ENCODE data around the gene TNFAIP3.

The TNFAIP3 gene

DNA sequence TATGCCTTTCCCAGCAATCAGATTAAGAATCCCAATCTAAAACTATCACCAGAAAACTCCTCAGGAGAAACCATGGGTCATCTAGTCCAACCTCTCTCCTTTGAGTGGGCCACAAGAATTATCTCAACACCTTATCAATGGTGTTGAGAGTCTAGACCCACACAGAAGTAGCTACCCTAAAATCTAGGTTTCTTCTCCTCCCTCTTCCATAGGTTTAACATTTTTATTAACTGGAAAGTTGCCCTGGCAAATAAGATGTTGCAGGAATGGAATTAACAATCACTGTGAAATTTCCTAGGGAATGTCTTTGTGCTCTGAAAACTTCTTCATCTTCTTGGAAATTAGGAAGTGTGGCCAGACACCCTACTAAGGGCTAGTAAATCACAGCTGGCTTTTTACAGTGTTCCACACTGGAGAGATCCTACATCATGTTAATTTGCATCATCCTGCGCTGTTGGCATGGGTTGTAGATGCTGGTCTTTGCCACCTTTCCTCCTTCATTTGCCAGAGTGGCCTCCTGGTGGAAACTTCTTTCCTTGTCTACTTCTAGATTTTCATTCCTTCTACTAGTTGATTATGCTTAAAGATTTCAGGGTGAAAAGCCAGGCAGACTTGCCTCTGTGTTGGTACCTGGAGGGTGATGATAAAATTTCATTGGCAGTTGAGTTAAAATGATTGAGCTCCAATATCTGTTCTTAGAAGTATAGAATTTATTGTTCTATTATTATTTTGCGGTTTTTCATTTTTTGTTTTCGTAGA lies 2.7 kb downstream of the TNFAIP3 start:
- no peak for DNase-seq (ENCODE audit: low spot score)
- in situ Hi-C loops (cut with MboI; ENCODE audit: low pct_unique_long_range_greater_than_20kb, low sequenced_read_pairs, unreplicated experiment), result loop anchor here (5.0 kb wide), 2 partner anchors 73 to 162 kb away; no protein-coding TSS in a partner anchor
- TF ChIP-seq, protein P1, sequence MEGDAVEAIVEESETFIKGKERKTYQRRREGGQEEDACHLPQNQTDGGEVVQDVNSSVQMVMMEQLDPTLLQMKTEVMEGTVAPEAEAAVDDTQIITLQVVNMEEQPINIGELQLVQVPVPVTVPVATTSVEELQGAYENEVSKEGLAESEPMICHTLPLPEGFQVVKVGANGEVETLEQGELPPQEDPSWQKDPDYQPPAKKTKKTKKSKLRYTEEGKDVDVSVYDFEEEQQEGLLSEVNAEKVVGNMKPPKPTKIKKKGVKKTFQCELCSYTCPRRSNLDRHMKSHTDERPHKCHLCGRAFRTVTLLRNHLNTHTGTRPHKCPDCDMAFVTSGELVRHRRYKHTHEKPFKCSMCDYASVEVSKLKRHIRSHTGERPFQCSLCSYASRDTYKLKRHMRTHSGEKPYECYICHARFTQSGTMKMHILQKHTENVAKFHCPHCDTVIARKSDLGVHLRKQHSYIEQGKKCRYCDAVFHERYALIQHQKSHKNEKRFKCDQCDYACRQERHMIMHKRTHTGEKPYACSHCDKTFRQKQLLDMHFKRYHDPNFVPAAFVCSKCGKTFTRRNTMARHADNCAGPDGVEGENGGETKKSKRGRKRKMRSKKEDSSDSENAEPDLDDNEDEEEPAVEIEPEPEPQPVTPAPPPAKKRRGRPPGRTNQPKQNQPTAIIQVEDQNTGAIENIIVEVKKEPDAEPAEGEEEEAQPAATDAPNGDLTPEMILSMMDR (IDR thresholded peaks at IDR 0.05; ENCODE audit: extremely low read depth, insufficient read depth, missing control alignments), result no peak

DNA sequence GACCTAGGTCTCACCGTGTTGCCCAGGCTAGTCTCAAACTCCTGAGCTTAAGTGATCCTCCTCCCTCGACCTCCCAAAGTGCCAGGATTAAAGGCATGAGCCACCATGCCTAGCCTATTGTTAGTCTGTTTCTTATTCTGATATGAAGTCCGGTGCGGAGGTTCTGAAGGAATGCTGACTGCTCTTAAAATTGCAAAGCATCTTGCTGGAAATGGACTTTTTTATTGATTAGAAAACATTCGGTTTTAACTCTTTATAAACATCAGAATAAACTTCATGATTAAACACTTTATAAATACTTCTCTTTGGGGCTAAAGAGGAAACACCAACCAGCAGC lies 3.2 kb downstream of the TNFAIP3 start:
- TF ChIP-seq, protein P1 (IDR thresholded peaks at IDR 0.05; ENCODE audit: extremely low read depth, insufficient read depth, missing control alignments), result no peak
- no peak for DNase-seq (ENCODE audit: low spot score)
- in situ Hi-C loops (cut with MboI; ENCODE audit: low pct_unique_long_range_greater_than_20kb, low sequenced_read_pairs, unreplicated experiment), result no loop called here

DNA sequence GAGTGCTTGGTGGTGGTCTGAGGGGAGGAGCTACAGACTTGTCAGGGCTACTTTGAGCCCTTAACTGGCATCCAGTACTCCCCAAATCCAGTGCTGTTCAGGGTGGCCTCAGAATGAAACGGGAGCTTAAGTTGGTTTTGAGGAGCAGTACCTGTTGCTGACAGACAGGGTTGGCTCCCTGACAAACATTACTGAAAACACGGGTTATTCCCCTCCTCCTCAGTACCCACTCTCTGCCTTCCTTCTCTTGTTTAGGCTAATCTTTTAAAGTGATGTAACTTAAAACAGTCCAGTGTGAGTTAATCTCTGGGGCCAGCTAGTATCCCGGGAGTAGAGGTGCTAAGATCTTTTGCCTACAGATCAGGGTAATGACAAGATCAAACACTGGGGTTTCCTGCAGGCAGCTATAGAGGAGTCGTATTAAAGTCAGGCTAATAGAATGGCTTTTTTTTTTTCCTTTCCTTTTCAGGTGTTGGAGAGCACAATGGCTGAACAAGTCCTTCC lies 3.7 kb downstream of the TNFAIP3 start:
- peak; percentile 61 for DNase-seq (ENCODE audit: low spot score)
- TF ChIP-seq, protein P1 (IDR thresholded peaks at IDR 0.05; ENCODE audit: extremely low read depth, insufficient read depth, missing control alignments), result no peak
- in situ Hi-C loops (cut with MboI; ENCODE audit: low pct_unique_long_range_greater_than_20kb, low sequenced_read_pairs, unreplicated experiment), result no loop called here

DNA sequence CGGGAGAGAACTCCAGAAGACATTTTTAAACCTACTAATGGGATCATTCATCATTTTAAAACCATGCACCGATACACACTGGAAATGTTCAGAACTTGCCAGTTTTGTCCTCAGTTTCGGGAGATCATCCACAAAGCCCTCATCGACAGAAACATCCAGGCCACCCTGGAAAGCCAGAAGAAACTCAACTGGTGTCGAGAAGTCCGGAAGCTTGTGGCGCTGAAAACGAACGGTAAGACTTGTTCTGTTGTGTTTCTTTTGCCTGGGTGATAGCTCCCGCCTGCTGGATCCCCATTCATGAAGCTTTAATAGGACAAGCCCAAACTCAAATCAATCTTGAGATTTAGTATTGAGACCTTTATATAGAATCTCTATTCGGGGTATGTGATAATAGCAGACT lies 4.2 kb downstream of the TNFAIP3 start:
- DNase-seq (ENCODE audit: low spot score), result no peak
- TF ChIP-seq, protein P1 (IDR thresholded peaks at IDR 0.05; ENCODE audit: extremely low read depth, insufficient read depth, missing control alignments), result no peak
- in situ Hi-C loops (cut with MboI; ENCODE audit: low pct_unique_long_range_greater_than_20kb, low sequenced_read_pairs, unreplicated experiment), result no loop called here

DNA sequence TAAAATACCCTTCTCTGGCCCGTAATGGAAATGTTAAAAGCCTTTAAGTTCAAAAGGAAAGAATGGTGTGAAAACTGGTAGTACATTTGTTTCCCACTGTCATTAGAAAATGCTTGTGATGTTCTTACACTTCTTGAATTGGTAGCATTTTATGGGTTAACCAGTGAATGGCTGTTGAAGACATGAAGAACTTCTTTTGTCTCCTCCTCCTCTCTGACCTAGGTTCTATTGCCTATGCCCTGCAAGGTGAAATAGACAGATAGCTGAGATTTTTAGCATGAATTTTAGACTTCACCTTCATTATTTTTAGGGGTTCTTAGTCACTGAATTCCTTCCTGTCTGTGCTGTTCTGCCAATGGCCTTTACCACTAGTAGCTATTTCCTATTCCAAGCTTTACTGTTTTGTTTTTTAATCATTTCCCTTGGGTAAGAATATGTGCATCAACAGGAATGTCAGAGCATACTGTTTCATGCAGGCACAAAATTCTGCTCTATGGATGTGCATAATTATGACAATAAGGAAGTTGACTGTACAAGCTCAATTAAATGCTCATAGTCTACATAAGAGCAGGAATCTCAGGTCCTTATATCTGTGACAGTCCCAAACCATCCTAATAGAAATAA lies 4.9 kb downstream of the TNFAIP3 start:
- DNase-seq (ENCODE audit: low spot score), result no peak
- TF ChIP-seq, protein P1 (IDR thresholded peaks at IDR 0.05; ENCODE audit: extremely low read depth, insufficient read depth, missing control alignments), result no peak
- in situ Hi-C loops (cut with MboI; ENCODE audit: low pct_unique_long_range_greater_than_20kb, low sequenced_read_pairs, unreplicated experiment), result no loop called here

DNA sequence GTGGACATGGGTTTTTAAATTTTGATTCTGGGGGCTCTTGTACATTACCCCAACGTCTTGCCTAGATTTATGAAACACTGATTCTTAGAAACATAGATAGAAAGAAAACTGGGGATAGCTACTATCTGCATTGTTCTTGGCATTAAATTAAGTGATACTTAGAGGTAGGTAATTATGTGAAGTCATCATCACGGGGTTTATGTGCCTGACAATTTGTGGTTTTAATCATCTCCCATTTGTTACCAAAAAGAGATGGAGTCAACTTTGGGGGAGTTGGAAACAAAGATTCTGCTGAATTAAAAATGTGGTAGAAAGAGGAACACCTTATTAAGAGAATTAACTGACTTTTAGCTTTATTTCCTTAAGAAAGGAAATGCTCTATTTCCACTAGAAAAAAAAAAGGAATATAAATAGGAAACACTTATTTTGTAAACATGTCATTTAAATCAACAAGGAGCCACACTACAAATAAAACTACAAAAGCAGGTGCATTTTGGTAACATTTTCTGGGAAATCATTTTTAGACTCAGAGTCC lies 5.6 kb downstream of the TNFAIP3 start:
- in situ Hi-C loops (cut with MboI; ENCODE audit: low pct_unique_long_range_greater_than_20kb, low sequenced_read_pairs, unreplicated experiment), result no loop called here
- no peak for DNase-seq (ENCODE audit: low spot score)
- TF ChIP-seq, protein P1 (IDR thresholded peaks at IDR 0.05; ENCODE audit: extremely low read depth, insufficient read depth, missing control alignments), result no peak
